Peyer's patch (tissue), 4 donors: Measurements from ENCODE around the gene ATP2C2. TPM values are rescaled to one million over a fixed set of nuclear protein-coding genes. Genes with fewer than 3 reads are reported as not detected.
A peak's percentile ranks its signal among the peaks of the same experiment; 100 is the strongest.

Experiments used
- DNase-seq, 3 donors: peaks; one replicate each; pipeline ENCODE4 v3.0.0-alpha.2; 2017 to 2019
- H3K27ac ChIP-seq, 4 donors: fragments of 200-600 bp; sonication (generic); one replicate each; pipeline ENCODE4 v1.5.1; 2016 to 2019
- H3K27me3 ChIP-seq, 2 donors: fragments of 200-600 bp; sonication (generic); one replicate each; pipeline ENCODE4 v1.5.1; 2019
- H3K36me3 ChIP-seq, 3 donors: fragments of 200-600 bp; sonication (generic); one replicate each; pipeline ENCODE4 v1.5.1; 2016 to 2019
- H3K4me1 ChIP-seq, 4 donors: fragments of 200-600 bp; sonication (generic); one replicate each; pipeline ENCODE4 v1.5.1; 2016 to 2019
- H3K4me3 ChIP-seq, 4 donors: fragments of 200-600 bp; sonication (generic); 1 replicate in 3 of 4; 2 replicates in 1 of 4; pipeline ENCODE4 v1.5.1; 2016 to 2019; ENCODE audit warnings: mild to moderate bottlenecking in 1 of 4
- H3K9me3 ChIP-seq, 4 donors: fragments of 200-600 bp; sonication (generic); one replicate each; pipeline ENCODE4 v1.5.1; 2016 to 2019; ENCODE audit warnings: mild to moderate bottlenecking in 1 of 4
- CTCF ChIP-seq, 6 experiments: fragments of 450-650 bp in 4 of 6; fragments of 200-600 bp in 2 of 6; sonication (generic) in 1 of 6; IDR thresholded peaks; one replicate each; pipeline ENCODE4 v1.5.1; 2017 to 2019; ENCODE audit warnings: antibody characterized with exemption in 6 of 6, mild to moderate bottlenecking in 3 of 6, moderate library complexity in 1 of 6
- POLR2A ChIP-seq, 2 donors: fragments of 450-650 bp; IDR thresholded peaks; one replicate each; pipeline ENCODE4 v1.5.1; 2017; ENCODE audit warnings: antibody characterized with exemption in 2 of 2, mild to moderate bottlenecking in 2 of 2, moderate library complexity in 2 of 2
- total RNA-seq, 4 donors: library from RNA; depleted of rRNA; stranded (reverse); fragments of >200 nt; gene quantifications; one replicate each; pipeline ENCODE4 v1.1.0, GENCODE V29; 2016

The ATP2C2 gene
- total RNA-seq, 4 donors from 2014 or later = 84.2 to 148 (median 115) TPM

- H3K9me3 ChIP-seq = no peaks in the 10 kb centered on the region
- no peak overlapping the region for H3K27ac ChIP-seq
- peaks cover 0 to 67% (median 0%) of the 10 kb centered on the region in 3 donors for H3K36me3 ChIP-seq
- no peaks in the 10 kb centered on the region for H3K4me1 ChIP-seq
- TF ChIP-seq POLR2A (IDR thresholded peaks at IDR 0.05) (no peak), CTCF (IDR thresholded peaks at IDR 0.05) (no peak)
- no peaks in the 10 kb centered on the region for H3K27me3 ChIP-seq
- H3K4me3 ChIP-seq = no peak overlapping the region
- DNase-seq = peak in 1 of 3 donors; percentile 9
Measured at GRCh38 chr16:84482001-84482891, 113.9 kb downstream of the ATP2C2 start.

- H3K4me3 ChIP-seq = no peak overlapping the region
- no peaks in the 10 kb centered on the region for H3K9me3 ChIP-seq
- H3K36me3 ChIP-seq = peaks cover 0 to 74% (median 0%) of the 10 kb centered on the region in 3 donors
- no peaks in the 10 kb centered on the region for H3K4me1 ChIP-seq
- no peak for DNase-seq
- H3K27me3 ChIP-seq = no peaks in the 10 kb centered on the region
- no peak for TF ChIP-seq POLR2A (IDR thresholded peaks at IDR 0.05)
- no peak for TF ChIP-seq CTCF (IDR thresholded peaks at IDR 0.05)
- no peak overlapping the region for H3K27ac ChIP-seq
Measured at GRCh38 chr16:84482951-84483881, 114.9 kb downstream of the ATP2C2 start.

- Histone ChIP-seq H3K9me3 (no peaks in the 10 kb centered on the region), H3K27ac (no peak overlapping the region), H3K4me1 (no peaks in the 10 kb centered on the region), H3K27me3 (no peaks in the 10 kb centered on the region), H3K36me3 (peaks cover 0 to 79% (median 0%) of the 10 kb centered on the region in 3 donors), H3K4me3 (no peak overlapping the region)
- TF ChIP-seq CTCF (IDR thresholded peaks at IDR 0.05) (no peak), POLR2A (IDR thresholded peaks at IDR 0.05) (no peak)
- peak in 1 of 3 donors; percentile 12 for DNase-seq
Measured at GRCh38 chr16:84483882-84484565, 115.7 kb downstream of the ATP2C2 start.

- Histone ChIP-seq H3K4me3 (no peak overlapping the region), H3K9me3 (no peaks in the 10 kb centered on the region), H3K27ac (no peak overlapping the region), H3K36me3 (peaks cover 0 to 79% (median 0%) of the 10 kb centered on the region in 3 donors), H3K27me3 (no peaks in the 10 kb centered on the region), H3K4me1 (no peaks in the 10 kb centered on the region)
- TF ChIP-seq POLR2A (IDR thresholded peaks at IDR 0.05) (no peak), CTCF (IDR thresholded peaks at IDR 0.05) (peak in 4 of 6 experiments; percentile 53 to 92 (median 90))
- DNase-seq = peak in 2 of 3 donors; percentile 20 to 63
Measured at GRCh38 chr16:84484579-84485254, 116.4 kb downstream of the ATP2C2 start.
